ENCODE measurements around the gene STAC3. TPM values are rescaled to one million over a fixed set of nuclear protein-coding genes. Genes with fewer than 3 reads are reported as not detected.
A peak's percentile ranks its signal among the peaks of the same experiment; 100 is the strongest.

STAC3 gene
- total and polyA plus RNA-seq, 12 donors: 0.30 to 2.9 (median 0.98) TPM

- DNase-seq (peak; percentile 70 to 71), ATAC-seq (peak in 7 of 8 donors; percentile 16 to 52 (median 36))
- no peaks in the 10 kb centered on the region for H3K9me3 ChIP-seq
- H3K4me3 ChIP-seq: peak overlapping the region; percentile 26 to 60 (median 48)
- peaks cover 0 to 71% (median 44%) of the 10 kb centered on the region in 7 donors for H3K27me3 ChIP-seq
- intact Hi-C loops (cut with DNase I): no loop called here
- 38% methylated on average over 9 of the region's 9 CpGs for WGBS, 2 donors
- H3K27ac ChIP-seq: peak overlapping the region in 9 of 10 donors; percentile 61 to 87 (median 80)
- TF ChIP-seq CTCF (IDR thresholded peaks at IDR 0.05): no peak
- H3K36me3 ChIP-seq: peaks cover 0 to 30% (median 20%) of the 10 kb centered on the region in 9 donors
- H3K4me1 ChIP-seq: peaks cover 30 to 85% (median 58%) of the 10 kb centered on the region in 9 donors
These were observed 13.9 kb downstream of the STAC3 start for GRCh38 chr12:57236925-57237595.

GRCh38 chr12:57236201-57236924 is 14.6 kb downstream of the STAC3 start:
- 16 to 20% methylated on average over 39 to 40 of the region's 40 CpGs for WGBS, 2 donors
- Histone ChIP-seq H3K27ac (peak overlapping the region; percentile 56 to 87 (median 79)), H3K9me3 (no peaks in the 10 kb centered on the region), H3K4me1 (peaks cover 30 to 83% (median 52%) of the 10 kb centered on the region in 9 donors), H3K4me3 (peak overlapping the region; percentile 26 to 60 (median 48)), H3K36me3 (peaks cover 0 to 37% (median 24%) of the 10 kb centered on the region in 9 donors), H3K27me3 (peaks cover 0 to 64% (median 38%) of the 10 kb centered on the region in 7 donors)
- ATAC-seq: no peak
- no peak for TF ChIP-seq CTCF (IDR thresholded peaks at IDR 0.05)
- intact Hi-C loops (cut with DNase I): no loop called here
- no peak for DNase-seq

GRCh38 chr12:57235728-57236131 is 15.3 kb downstream of the STAC3 start:
- no peaks in the 10 kb centered on the region for H3K9me3 ChIP-seq
- no peak for TF ChIP-seq CTCF (IDR thresholded peaks at IDR 0.05)
- WGBS, 2 donors: 49% methylated on average over 8 of the region's 8 CpGs
- peak overlapping the region in 9 of 10 donors; percentile 22 to 60 (median 49) for H3K4me3 ChIP-seq
- DNase-seq (no peak), ATAC-seq (no peak)
- peak overlapping the region in 9 of 10 donors; percentile 61 to 87 (median 80) for H3K27ac ChIP-seq
- peaks cover 0 to 58% (median 32%) of the 10 kb centered on the region in 7 donors for H3K27me3 ChIP-seq
- H3K4me1 ChIP-seq: peaks cover 25 to 83% (median 52%) of the 10 kb centered on the region in 9 donors
- intact Hi-C loops (cut with DNase I): no loop called here
- H3K36me3 ChIP-seq: peaks cover 0 to 39% (median 24%) of the 10 kb centered on the region in 9 donors

GRCh38 chr12:57235017-57235727 is 15.8 kb downstream of the STAC3 start:
- intact Hi-C loops (cut with DNase I): no loop called here
- Histone ChIP-seq H3K27ac (peak overlapping the region; percentile 50 to 87 (median 79)), H3K27me3 (peaks cover 0 to 52% (median 31%) of the 10 kb centered on the region in 7 donors), H3K9me3 (no peaks in the 10 kb centered on the region), H3K36me3 (peaks cover 0 to 39% (median 24%) of the 10 kb centered on the region in 9 donors), H3K4me1 (peaks cover 24 to 83% (median 52%) of the 10 kb centered on the region in 9 donors), H3K4me3 (peak overlapping the region in 9 of 10 donors; percentile 22 to 60 (median 49))
- DNase-seq: peak; percentile 81 to 84
- WGBS, 2 donors: 63 to 70% methylated on average over 26 of the region's 26 CpGs
- peak in 3 of 9 donors; percentile 9 to 31 (median 18) for TF ChIP-seq CTCF (IDR thresholded peaks at IDR 0.05)
- ATAC-seq: peak; percentile 26 to 45 (median 39)

Measured in heart right ventricle (tissue), 16 donors.